Type B pancreatic cell (in vitro differentiated cells): Measurements from ENCODE around the gene ARHGAP15. TPM values are rescaled to one million over a fixed set of nuclear protein-coding genes. Genes with fewer than 3 reads are reported as not detected.

Experiments used
- DNase-seq: peaks from one replicate; pipeline ENCODE4 v3.0.0; 2021; ENCODE audit warnings: mixed read lengths; ENCODE audit not compliant: unreplicated experiment; ENCODE audit errors: extremely low spot score
- H3K27ac Mint-ChIP-seq: 2 replicates; pipeline ENCODE4 v1.8.0; 2021; ENCODE audit warnings: mild to moderate bottlenecking, mixed read lengths
- H3K27me3 Mint-ChIP-seq: 2 replicates; pipeline ENCODE4 v1.8.0; 2021; ENCODE audit warnings: mixed read lengths
- H3K36me3 Mint-ChIP-seq: 2 replicates; pipeline ENCODE4 v1.8.0; 2021; ENCODE audit warnings: mixed read lengths
- H3K4me1 Mint-ChIP-seq: one replicate; pipeline ENCODE4 v1.8.0; 2021; ENCODE audit warnings: mixed read lengths; ENCODE audit not compliant: unreplicated experiment
- H3K4me3 Mint-ChIP-seq: 2 replicates; pipeline ENCODE4 v1.8.0; 2021; ENCODE audit warnings: mild to moderate bottlenecking, mixed read lengths
- H3K9me3 Mint-ChIP-seq: 2 replicates; pipeline ENCODE4 v1.8.0; 2021; ENCODE audit warnings: mixed read lengths
- CTCF ChIP-seq: fragments of 200-600 bp; sonication (generic); conservative IDR thresholded peaks from 2 replicates; pipeline ENCODE4 v1.5.0; 2021; ENCODE audit warnings: antibody characterized with exemption, mild to moderate bottlenecking
- total RNA-seq: library from RNA; stranded (reverse); gene quantifications from 2 replicates; pipeline ENCODE4 v1.2.1, GENCODE V29; 2021; ENCODE audit warnings: low replicate concordance

ARHGAP15 gene
- total RNA-seq, 1 donor from 2014 or later = not detected

DNA sequence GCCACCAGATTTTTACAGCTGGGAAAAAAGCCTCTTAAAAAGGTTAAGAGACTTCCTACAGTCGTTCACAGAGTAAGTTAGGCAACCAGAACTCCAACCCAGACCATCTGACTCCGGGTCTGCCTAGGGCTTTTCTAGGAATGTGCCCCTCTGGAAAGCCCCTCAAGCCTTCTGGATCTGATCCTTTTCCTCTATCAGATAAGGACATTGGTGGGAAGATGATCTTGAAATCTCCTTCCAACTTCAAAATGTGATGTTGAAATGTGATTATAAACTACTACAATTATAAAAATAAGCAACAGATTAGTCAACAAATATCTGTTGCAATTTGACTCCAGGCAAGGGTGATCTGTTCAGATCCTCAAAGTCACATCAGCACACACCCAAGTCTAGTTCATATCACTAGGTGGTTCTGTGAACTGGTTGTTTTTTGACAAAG, 270.4 kb downstream of the ARHGAP15 start:
- peaks cover 3% of the 10 kb centered on the region for H3K4me1 Mint-ChIP-seq
- no peak for TF ChIP-seq CTCF
- no peak overlapping the region for H3K4me3 Mint-ChIP-seq
- no peaks in the 10 kb centered on the region for H3K27me3 Mint-ChIP-seq
- no peaks in the 10 kb centered on the region for H3K36me3 Mint-ChIP-seq
- no peaks in the 10 kb centered on the region for H3K9me3 Mint-ChIP-seq
- H3K27ac Mint-ChIP-seq = no peak overlapping the region
- no peak for DNase-seq

GRCh38 chr2:143401861-143402260, 272.6 kb downstream of the ARHGAP15 start:
- Mint-ChIP-seq H3K9me3 (peaks cover 4% of the 10 kb centered on the region), H3K4me1 (peaks cover 3% of the 10 kb centered on the region), H3K27ac (no peak overlapping the region), H3K4me3 (no peak overlapping the region), H3K36me3 (no peaks in the 10 kb centered on the region), H3K27me3 (no peaks in the 10 kb centered on the region)
- no peak for DNase-seq
- no peak for TF ChIP-seq CTCF

DNA sequence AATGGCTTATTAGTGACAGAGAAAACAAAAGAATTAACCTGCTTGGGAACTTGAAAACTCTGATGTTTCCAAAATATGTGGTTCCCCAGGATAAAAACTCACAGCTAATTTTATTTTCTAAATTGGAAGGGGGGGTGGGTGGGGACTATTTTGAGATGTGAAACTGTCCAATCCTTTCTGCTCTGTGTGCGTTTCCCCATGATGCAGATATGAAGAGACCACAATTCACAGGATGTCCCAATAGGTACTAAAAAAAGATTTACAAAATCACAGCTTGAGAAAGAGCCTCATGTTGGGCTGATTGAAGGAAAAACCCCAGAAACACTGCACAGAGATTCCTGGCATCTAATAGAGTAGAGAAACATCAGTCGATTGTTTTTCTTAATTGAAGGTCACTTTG, 273.2 kb downstream of the ARHGAP15 start:
- no peak overlapping the region for H3K27ac Mint-ChIP-seq
- H3K9me3 Mint-ChIP-seq = peaks cover 4% of the 10 kb centered on the region
- no peak for DNase-seq
- no peaks in the 10 kb centered on the region for H3K36me3 Mint-ChIP-seq
- H3K4me3 Mint-ChIP-seq = no peak overlapping the region
- no peaks in the 10 kb centered on the region for H3K27me3 Mint-ChIP-seq
- no peak for TF ChIP-seq CTCF
- H3K4me1 Mint-ChIP-seq = peaks cover 3% of the 10 kb centered on the region

DNA sequence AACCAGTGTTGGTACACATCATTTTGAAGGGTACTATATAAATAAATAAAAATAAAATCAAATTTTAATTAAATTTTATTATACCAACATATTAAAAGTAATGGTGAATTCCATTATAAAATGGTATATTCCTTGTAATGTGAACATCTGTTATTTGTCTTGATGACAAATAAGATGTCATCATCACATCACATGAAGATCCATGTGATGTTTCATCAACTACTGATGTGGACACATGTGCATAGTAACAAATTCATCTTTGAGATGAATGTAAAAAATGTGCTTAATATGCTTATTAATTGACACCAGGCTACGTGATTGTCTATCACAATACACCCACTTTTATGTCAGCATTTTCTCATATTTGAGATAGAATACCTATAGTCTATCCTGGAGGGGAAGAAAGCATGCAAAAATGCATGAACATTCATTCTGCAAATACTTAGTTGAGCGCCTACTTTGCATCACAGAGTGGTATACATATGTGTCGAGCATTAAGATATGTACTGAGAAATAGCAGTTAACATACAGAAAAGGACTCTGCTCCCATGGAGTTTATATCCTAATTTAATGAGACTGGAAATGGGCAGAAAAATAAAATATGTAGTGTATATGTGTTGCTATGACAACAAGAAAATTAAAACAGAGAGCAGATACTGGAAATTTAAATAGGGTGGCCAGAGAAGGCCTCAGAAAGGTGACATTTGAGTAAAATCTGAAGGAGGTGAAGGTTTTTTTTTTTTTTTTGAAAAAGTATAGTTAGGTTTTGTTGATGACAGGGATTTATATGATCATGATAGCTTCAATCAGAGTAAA, 281.1 kb downstream of the ARHGAP15 start:
- Mint-ChIP-seq H3K4me1 (no peaks in the 10 kb centered on the region), H3K4me3 (no peak overlapping the region), H3K27me3 (no peaks in the 10 kb centered on the region), H3K36me3 (no peaks in the 10 kb centered on the region), H3K9me3 (peaks cover 4% of the 10 kb centered on the region), H3K27ac (no peak overlapping the region)
- no peak for TF ChIP-seq CTCF
- DNase-seq = no peak

DNA sequence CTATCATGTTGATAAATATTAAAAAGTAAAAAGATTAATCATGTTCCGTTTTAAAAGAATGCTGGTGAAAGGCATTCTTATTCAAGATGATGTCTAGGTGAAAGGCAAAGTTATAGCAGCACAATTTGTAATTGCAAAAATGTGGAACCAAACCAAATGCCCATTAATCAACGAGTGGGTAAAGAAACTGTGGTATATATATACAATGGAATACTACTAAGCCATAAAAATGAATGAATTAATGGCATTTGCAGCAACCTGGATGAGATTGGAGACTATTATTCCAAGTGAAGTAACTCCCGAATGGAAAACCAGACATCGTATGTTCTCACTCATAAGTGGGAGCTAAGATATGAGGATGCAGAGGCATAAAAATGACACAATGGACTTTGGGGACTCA, 286.4 kb downstream of the ARHGAP15 start:
- Mint-ChIP-seq H3K4me1 (no peaks in the 10 kb centered on the region), H3K4me3 (no peak overlapping the region), H3K9me3 (peaks cover 5% of the 10 kb centered on the region), H3K36me3 (no peaks in the 10 kb centered on the region), H3K27ac (no peak overlapping the region), H3K27me3 (no peaks in the 10 kb centered on the region)
- no peak for TF ChIP-seq CTCF
- DNase-seq = no peak
